KBM-7 (cell line): ENCODE results near the gene SLC25A33.

ENCODE experiments used
- DNase-seq: peaks from one replicate; pipeline ENCODE4 v3.0.0-alpha.2; 2015
- in situ Hi-C: fragments of 300-500 bp; cut with MboI; formaldehyde crosslinking; loops from 2 replicates; pipeline ENCODE4 v1.14.3; 2020; ENCODE audit warnings: low sequenced_read_pairs, low pct_unique_long_range_greater_than_20kb, mixed read lengths

SLC25A33 gene

DNA sequence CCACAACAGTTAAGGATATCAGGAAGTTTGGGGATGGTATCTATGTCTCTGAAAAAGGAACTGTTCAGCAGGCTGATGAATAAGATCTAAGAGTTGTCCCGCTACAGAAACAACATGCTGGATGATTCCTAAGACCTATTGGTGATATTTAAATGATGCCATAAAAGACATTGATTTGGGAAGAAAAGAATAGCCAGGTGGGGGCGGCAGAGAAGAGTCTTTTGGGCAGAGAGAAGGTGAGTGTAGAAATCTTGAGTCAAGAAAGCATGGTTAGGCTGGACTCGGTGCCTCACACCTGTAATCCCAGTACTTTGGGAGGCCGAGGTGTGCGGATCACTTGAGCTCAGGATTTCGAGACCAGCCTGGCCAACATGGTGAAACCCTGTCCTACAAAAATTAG is 37.6 kb downstream of the SLC25A33 start:
- in situ Hi-C loops = no loop called here
- no peak for DNase-seq

DNA sequence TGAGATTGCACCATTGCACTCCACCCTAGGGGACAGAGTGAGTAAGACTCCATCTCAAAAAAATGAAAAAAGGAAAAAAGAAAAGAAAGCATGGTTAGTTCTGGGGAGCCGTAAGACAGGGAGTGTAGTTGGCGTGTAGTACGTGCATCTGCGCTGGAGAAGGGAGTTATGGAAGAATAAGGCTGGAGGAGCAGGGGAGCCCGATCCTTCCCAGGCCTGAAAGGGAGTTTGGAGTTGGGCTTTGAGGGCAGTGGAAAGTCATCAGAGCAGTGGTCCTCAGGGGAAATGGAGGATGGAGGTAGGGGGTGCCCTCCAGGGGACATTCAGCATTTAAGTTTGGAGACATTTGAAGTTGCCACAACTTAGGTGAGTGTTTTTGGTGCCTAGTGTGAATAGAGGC is 38.2 kb downstream of the SLC25A33 start:
- no peak for DNase-seq
- in situ Hi-C loops = no loop called here

- DNase-seq = no peak
- in situ Hi-C loops = no loop called here
Measured at GRCh38 chr1:9580942-9581341, 41.7 kb downstream of the SLC25A33 start.

DNA sequence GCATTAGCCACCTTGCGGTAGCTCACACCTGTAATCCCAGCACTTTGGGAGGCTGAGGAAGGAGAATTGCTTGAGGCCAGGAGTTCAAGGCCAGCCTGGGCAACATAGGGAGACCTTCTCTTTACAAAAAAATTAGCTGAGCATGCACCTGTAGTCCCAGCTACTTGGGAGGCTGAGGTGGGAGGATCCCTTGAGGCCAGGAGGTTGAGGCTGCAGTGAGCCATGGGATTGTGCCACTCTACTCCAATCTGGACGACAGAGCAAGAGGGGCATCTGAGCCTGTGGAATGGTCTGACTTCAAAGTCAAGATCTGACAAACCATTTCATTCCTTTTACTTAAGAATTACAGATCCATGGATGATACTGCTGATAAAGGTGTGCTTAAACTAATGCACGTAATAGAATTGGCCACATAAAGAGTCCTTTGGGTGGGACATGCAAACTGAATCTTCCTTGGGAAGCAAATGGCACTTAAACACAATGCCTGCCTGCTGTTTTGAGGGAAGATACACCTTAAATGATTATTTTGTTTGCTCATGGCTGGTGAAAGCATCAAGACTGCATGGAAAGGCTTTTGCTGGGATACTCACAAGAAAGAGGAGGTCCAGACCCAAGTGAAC is 47.0 kb downstream of the SLC25A33 start:
- in situ Hi-C loops = no loop called here
- no peak for DNase-seq

DNA sequence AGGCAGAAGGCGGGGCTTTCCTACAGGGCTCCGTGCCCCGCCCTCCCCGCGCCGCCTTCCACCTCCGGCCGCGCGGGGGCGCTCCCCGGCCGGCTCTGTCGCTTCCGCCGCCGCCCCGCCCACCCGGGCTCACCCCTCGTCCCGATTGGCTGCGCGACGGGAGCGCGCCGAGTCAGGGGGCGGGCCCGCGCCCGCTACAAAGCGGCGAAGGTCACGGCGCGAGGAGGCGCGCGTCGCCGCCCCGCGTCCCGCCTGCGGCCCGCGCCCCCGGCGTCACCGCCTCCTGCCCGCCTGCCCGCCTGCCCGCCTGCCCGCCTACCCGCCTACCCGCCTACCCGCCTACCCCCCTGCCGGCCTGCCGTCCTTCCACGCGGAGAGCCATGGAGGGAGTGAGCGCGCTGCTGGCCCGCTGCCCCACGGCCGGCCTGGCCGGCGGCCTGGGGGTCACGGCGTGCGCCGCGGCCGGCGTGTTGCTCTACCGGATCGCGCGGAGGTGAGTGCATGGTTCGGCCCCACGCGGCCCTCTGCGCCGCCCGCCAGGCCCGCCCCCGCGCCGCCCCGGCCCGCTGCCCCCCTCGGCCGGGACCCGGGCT is 49.4 kb downstream of the SLC25A33 start, which contains the start of gene TMEM201:
Gene TMEM201 (plus strand): TSS at position 361 of the 593 bp plus-strand sequence. CDS start 20 bp downstream, at position 381.
- in situ Hi-C loops = no loop called here
- DNase-seq = peak; percentile 88

DNA sequence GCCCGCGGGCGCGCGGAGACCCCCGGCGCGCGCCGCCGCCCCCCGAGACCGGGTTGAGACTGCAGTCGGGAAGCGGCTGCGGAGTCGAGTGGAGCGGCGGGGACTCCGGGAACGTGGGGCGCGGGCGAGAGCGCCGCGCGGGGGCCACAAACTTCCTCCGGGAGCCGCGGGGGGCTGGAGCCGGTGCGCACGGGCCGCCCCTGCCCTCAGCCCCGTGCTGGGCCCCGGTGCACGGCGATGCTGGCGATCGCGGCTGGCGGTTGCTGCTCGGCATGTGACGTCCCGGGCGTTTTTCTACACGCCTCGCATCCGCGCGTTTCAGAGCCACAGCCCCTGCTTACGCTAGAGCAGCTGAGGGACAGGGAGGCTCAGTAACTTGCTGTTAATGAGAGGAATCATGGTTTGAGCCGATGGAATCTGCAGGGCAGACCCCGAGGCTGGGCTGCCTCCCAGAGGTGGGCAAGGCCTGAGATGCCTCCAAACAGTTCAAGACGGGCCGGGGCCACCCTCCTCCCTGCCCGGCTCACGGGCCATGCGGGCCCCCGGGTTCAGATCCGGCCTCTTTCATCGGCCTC is 50.0 kb downstream of the SLC25A33 start:
- in situ Hi-C loops = no loop called here
- DNase-seq = peak; percentile 34

DNA sequence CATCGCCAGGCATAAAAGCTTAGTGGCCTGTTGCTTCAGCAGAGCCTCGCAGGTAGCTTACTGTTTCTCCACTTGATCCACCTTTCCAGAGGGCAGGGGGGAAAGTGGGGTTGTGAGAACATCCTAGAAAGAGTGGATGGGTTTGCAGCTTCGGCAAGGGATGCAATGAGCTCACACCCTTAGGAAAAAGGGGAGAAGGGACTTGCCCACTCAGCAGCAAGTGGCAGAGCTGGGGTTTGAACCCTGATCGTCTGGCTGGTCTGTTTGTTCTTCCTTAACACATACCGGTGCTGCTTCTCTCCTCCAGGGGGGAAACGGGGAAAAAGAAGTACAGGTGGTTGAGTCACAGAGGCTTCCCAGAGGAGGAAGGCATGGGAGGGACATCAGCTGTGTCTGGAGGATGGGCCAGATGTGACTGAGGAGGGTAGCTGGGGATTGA is 50.5 kb downstream of the SLC25A33 start:
- in situ Hi-C loops = no loop called here
- peak; percentile 38 for DNase-seq

- in situ Hi-C loops = no loop called here
- no peak for DNase-seq
Measured at GRCh38 chr1:9590201-9590600, 50.9 kb downstream of the SLC25A33 start.

GRCh38 chr1:9590945-9591668 is 51.8 kb downstream of the SLC25A33 start:
- no peak for DNase-seq
- in situ Hi-C loops = no loop called here

DNA sequence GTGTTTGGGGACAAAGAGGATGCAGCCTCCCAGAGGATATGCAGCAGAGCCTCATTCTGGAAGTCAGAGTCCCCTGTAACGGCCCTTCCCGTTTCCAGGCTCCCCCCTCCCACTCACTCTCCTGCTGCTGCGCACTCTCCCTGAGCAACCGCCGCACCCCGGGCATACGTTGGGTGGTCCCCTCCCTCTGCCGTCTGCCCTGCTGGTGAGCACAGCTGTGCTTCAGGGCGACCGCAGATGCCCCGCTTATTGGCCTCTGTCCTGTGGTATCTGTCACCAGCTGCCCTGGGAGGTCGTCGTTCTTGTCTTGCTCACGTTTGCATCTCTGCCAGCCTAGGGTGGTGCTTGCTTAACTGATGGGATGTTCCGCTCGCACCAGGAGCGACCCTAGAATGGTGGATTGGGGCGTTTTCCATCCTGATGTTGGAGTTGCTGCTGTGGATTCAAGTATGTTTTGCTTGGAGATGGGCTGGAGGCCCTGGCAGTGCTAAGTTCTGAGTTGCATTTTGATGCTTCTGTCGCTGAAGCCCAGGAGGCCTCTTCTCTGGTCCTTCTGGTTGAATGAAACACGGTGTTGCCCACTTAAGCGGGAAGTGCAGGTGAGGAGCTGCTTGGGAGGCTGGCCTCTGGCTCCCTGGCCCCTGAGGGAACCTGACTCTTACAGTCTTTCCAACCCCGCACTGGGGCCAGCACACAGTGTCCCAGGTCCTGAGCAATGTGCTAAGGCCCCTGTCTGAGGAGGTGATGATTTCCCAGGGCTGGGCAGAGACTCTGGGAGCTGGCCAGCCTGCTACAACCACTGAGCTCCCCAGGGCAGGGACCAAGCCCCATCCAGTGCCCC is 52.6 kb downstream of the SLC25A33 start:
- in situ Hi-C loops = no loop called here
- DNase-seq = no peak

DNA sequence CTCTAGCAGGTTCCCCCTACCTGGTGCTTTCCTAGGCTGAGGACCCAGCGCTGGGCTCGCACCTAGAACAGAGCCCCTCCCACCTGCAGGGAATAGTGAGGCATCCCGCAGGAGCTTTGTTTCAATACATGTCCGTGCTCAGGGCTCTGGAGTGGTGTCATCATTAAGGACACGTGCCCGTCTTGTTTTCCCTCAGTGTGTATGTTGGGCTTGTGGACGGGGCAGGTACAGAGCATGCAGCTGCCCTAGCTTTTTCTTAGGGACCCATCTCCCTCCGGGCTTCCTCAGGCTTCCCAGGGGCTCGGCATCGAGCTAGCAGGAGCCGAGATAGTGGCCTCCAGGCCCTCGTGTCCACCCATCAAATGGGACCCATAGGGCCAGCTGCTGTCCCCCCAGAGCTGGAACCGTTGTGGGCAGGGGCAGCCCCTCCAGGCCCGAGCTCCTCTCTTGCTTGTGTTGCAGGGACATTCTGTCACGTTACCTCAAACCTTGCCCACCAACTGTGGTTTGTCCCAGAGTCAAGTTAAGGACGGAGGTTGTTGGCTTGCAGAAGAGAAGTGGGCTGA is 53.3 kb downstream of the SLC25A33 start:
- in situ Hi-C loops = no loop called here
- no peak for DNase-seq

GRCh38 chr1:9593147-9593491 is 53.9 kb downstream of the SLC25A33 start:
- in situ Hi-C loops = no loop called here
- no peak for DNase-seq

DNA sequence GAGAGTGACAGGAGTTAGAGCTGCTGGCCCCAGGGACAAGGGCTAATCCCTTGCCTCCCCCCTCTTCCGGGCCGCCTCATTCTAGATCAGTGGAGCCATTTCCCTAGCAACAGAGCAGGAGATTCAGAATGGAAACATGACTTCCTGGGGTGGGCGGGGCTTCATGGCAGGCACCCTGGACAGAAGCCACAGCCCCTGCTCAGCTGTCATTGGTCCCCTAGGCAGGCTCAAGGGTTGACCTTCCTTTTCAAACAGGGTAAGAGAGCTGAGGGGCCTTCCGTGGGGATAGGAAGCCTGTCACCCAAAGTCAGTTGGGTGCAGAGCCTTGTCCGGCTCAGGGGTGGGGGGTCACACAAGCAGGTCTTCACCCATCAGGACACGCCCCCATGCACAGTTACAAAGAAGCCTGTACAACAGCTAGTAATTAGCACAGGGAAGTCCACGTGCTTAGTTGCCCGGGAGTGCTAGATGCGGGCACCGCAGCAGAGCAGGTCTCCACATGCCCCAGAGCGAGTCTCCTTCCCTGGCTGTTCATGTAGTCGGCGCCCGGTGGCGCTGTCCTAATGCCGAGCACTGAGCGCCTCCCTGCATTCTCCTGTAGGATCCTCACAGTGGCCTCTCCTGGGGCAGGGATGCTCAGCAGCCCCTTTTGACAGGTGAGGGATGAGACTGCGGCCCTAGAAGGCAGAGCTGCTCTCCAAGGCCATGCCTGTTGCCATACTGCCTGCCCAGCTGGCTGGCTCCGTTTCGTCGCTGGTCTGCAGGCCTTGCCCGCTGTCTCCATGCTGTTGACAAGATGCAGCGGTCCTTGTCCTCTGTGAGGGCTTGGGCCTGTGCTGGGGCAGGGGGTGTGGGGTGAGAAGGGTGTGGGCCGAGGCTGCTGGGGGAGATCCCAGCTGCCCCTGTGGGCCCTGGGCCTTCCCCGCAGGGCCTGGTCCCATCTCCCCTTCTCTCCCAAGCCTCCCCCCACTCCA is 54.5 kb downstream of the SLC25A33 start:
- in situ Hi-C loops = no loop called here
- peak; percentile 95 for DNase-seq

- DNase-seq = no peak
- in situ Hi-C loops = no loop called here
Measured at GRCh38 chr1:9594471-9595155, 55.3 kb downstream of the SLC25A33 start.

GRCh38 chr1:9595156-9595967 is 56.1 kb downstream of the SLC25A33 start:
- in situ Hi-C loops = no loop called here
- DNase-seq = no peak

- DNase-seq = no peak
- in situ Hi-C loops = no loop called here
Measured at GRCh38 chr1:9595968-9596340, 56.7 kb downstream of the SLC25A33 start.
